DOHH2 (cell line): Measurements from ENCODE around the gene TLCD1.

ENCODE experiments used
- H3F3A ChIP-seq: fragments of 200-600 bp; sonication (generic), shearing (Covaris generic); 2 replicates; pipeline ENCODE4 v1.6.0; 2016; ENCODE audit warnings: antibody characterized with exemption, mild to moderate bottlenecking; ENCODE audit not compliant: control insufficient read depth, insufficient read depth
- H3K27ac ChIP-seq: fragments of 200-600 bp; sonication (generic); 2 replicates; pipeline ENCODE4 v1.5.1; 2014; ENCODE audit warnings: low read depth, mild to moderate bottlenecking, low read length, moderate library complexity
- H3K27me3 ChIP-seq: fragments of 200-600 bp; sonication (generic); 2 replicates; pipeline ENCODE4 v1.6.1; 2014; ENCODE audit warnings: mild to moderate bottlenecking, low read length, mixed read lengths; ENCODE audit not compliant: control insufficient read depth
- H3K36me3 ChIP-seq: fragments of 200-600 bp; sonication (generic); 2 replicates; pipeline ENCODE4 v1.6.1; 2014; ENCODE audit warnings: mild to moderate bottlenecking, low read length, moderate library complexity, mixed read lengths; ENCODE audit not compliant: control insufficient read depth
- H3K4me1 ChIP-seq: fragments of 200-600 bp; sonication (generic); 2 replicates; pipeline ENCODE4 v1.6.1; 2014; ENCODE audit warnings: mild to moderate bottlenecking, low read length, mixed read lengths; ENCODE audit not compliant: control insufficient read depth
- H3K4me2 ChIP-seq: fragments of 200-600 bp; sonication (generic); 2 replicates; pipeline ENCODE4 v1.6.0; 2014; ENCODE audit warnings: mild to moderate bottlenecking, low read length, moderate library complexity
- H3K4me3 ChIP-seq: fragments of 200-600 bp; sonication (generic); 2 replicates; pipeline ENCODE4 v1.5.1; 2014; ENCODE audit warnings: mild to moderate bottlenecking, low read length, mixed read lengths
- H3K79me2 ChIP-seq: fragments of 200-600 bp; sonication (generic); 2 replicates; pipeline ENCODE4 v1.6.1; 2014; ENCODE audit warnings: mild to moderate bottlenecking, low read length, mixed read lengths; ENCODE audit not compliant: control insufficient read depth
- H3K9me2 ChIP-seq: fragments of 200-600 bp; sonication (generic); replicated peaks from 2 replicates; pipeline ENCODE4 v1.6.1; 2014; ENCODE audit warnings: mild to moderate bottlenecking, low read length, mixed read lengths; ENCODE audit not compliant: control insufficient read depth
- H3K9me3 ChIP-seq: fragments of 200-600 bp; sonication (generic); 2 replicates; pipeline ENCODE4 v1.6.1; 2014; ENCODE audit warnings: antibody characterized with exemption, low read length, mixed read lengths; ENCODE audit not compliant: control insufficient read depth, insufficient read depth
- H4K20me1 ChIP-seq: fragments of 200-600 bp; sonication (generic); 2 replicates; pipeline ENCODE4 v1.6.0; 2014; ENCODE audit warnings: low read depth, mild to moderate bottlenecking, antibody characterized with exemption, low read length, moderate library complexity; ENCODE audit not compliant: control insufficient read depth, insufficient read depth
- CTCF ChIP-seq: fragments of 200-600 bp; sonication (generic); IDR thresholded peaks from one replicate; pipeline ENCODE4 v1.5.1; 2014; ENCODE audit warnings: antibody characterized with exemption, mild to moderate bottlenecking, low read depth, low read length; ENCODE audit not compliant: poor library complexity, severe bottlenecking
- EZH2phosphoT487 ChIP-seq: fragments of 200-600 bp; sonication (generic); IDR thresholded peaks from 2 replicates; pipeline ENCODE4 v1.6.1; 2017; ENCODE audit warnings: borderline replicate concordance, mild to moderate bottlenecking, antibody characterized with exemption, low read length, moderate library complexity, mixed read lengths

Gene TLCD1

DNA sequence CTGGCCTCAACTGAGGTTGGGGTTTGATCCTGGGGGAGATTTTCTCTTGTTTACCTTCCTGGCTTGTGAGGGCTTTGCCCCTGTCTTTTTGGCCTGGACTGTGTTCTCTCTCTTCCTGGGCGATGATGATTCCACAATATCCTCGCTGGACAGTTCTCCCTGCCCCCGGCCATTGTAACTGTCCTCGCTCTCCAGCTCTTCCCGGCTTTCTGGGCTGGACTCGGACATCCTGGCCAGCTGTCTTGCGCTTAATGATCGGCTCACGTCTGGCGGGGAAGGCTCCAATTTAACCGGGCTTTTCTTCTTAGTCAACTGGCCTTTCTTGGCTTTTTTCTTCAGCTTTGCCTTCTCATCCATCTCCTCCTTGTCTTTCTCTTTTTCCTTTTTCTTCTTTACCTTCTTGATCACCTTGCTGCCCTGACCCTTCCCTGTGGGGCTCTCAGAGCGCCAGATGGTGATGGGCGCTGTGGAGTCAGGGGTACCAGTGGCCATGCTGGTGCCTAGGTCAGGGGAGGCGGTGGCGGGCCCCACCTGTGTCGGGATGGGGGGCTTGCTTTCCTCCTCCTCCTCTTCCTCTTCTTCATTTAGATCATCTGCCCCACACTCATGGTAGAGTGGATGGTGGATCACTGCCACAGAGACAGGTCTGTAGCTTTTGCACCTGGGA lies 22.3 kb downstream of the TLCD1 start:
- Histone ChIP-seq H3K27me3 (no peaks in the 10 kb centered on the region), H3K36me3 (peaks cover 64% of the 10 kb centered on the region), H3K4me1 (no peaks in the 10 kb centered on the region), H3K4me3 (no peak overlapping the region), H3K9me2 (no peaks in the 10 kb centered on the region), H4K20me1 (no peaks in the 10 kb centered on the region), H3F3A (peaks cover 10% of the 10 kb centered on the region), H3K4me2 (no peak overlapping the region), H3K79me2 (no peaks in the 10 kb centered on the region), H3K27ac (no peak overlapping the region), H3K9me3 (no peaks in the 10 kb centered on the region)
- TF ChIP-seq EZH2phosphoT487 = no peak
- no peak for TF ChIP-seq CTCF

- H4K20me1 ChIP-seq = no peaks in the 10 kb centered on the region
- H3K4me3 ChIP-seq = no peak overlapping the region
- no peak overlapping the region for H3K27ac ChIP-seq
- H3F3A ChIP-seq = peaks cover 8% of the 10 kb centered on the region
- H3K9me3 ChIP-seq = no peaks in the 10 kb centered on the region
- H3K36me3 ChIP-seq = peaks cover 73% of the 10 kb centered on the region
- H3K4me1 ChIP-seq = no peaks in the 10 kb centered on the region
- H3K4me2 ChIP-seq = no peak overlapping the region
- H3K9me2 ChIP-seq = no peaks in the 10 kb centered on the region
- no peak for TF ChIP-seq EZH2phosphoT487
- no peak for TF ChIP-seq CTCF
- H3K27me3 ChIP-seq = no peaks in the 10 kb centered on the region
- H3K79me2 ChIP-seq = no peaks in the 10 kb centered on the region
Observed at GRCh38 chr17:28702752-28703150, 23.3 kb downstream of the TLCD1 start.

- no peak for TF ChIP-seq CTCF
- no peak for TF ChIP-seq EZH2phosphoT487
- Histone ChIP-seq H3K36me3 (peaks cover 79% of the 10 kb centered on the region), H3K9me3 (no peaks in the 10 kb centered on the region), H3K4me1 (no peaks in the 10 kb centered on the region), H3K79me2 (no peaks in the 10 kb centered on the region), H3K4me2 (no peak overlapping the region), H4K20me1 (no peaks in the 10 kb centered on the region), H3K9me2 (no peaks in the 10 kb centered on the region), H3F3A (peaks cover 2% of the 10 kb centered on the region; the same call in 1 of the 2 replicates), H3K4me3 (no peak overlapping the region), H3K27ac (no peak overlapping the region), H3K27me3 (no peaks in the 10 kb centered on the region)
Observed at GRCh38 chr17:28702026-28702751, 23.8 kb downstream of the TLCD1 start.
